Spleen (tissue), 11 donors: ENCODE data around the gene MYO1D. TPM values are rescaled to one million over a fixed set of nuclear protein-coding genes. Genes with fewer than 3 reads are reported as not detected.

Experiments used
- DNase-seq: peaks from one replicate; pipeline ENCODE4 v3.0.0-alpha.2; 2020
- H3K27ac ChIP-seq, 8 donors: fragments of 200-600 bp; sonication (generic) in 7 of 8; 1 replicate in 4 of 8; 2 replicates in 4 of 8; pipeline versions ENCODE4 v1.5.0 to v1.8.0; 2016 to 2021; ENCODE audit warnings: inconsistent platforms in 4 of 8, mild to moderate bottlenecking in 4 of 8, moderate library complexity in 1 of 8
- H3K27me3 ChIP-seq, 7 donors: fragments of 200-600 bp; sonication (generic) in 6 of 7; replicated peaks in 1 of 7; 1 replicate in 4 of 7; 2 replicates in 3 of 7; pipeline versions ENCODE4 v1.5.0 to v1.8.0; 2016 to 2021; ENCODE audit warnings: inconsistent platforms in 3 of 7, mild to moderate bottlenecking in 1 of 7
- H3K36me3 ChIP-seq, 6 donors: fragments of 200-600 bp; sonication (generic) in 5 of 6; 1 replicate in 4 of 6; 2 replicates in 2 of 6; pipeline versions ENCODE4 v1.5.0 to v1.8.0; 2016 to 2021; ENCODE audit warnings: inconsistent platforms in 2 of 6
- H3K4me1 ChIP-seq, 6 donors: fragments of 200-600 bp; sonication (generic) in 5 of 6; 1 replicate in 3 of 6; 2 replicates in 3 of 6; pipeline versions ENCODE4 v1.5.0 to v1.8.0; 2016 to 2021; ENCODE audit warnings: inconsistent platforms in 3 of 6
- H3K4me3 ChIP-seq, 8 donors: fragments of 200-600 bp; sonication (generic) in 7 of 8; 1 replicate in 4 of 8; 2 replicates in 4 of 8; pipeline versions ENCODE4 v1.5.0 to v1.8.0; 2016 to 2021; ENCODE audit warnings: inconsistent platforms in 4 of 8, mild to moderate bottlenecking in 4 of 8, moderate library complexity in 2 of 8
- H3K9me3 ChIP-seq, 8 donors: fragments of 200-600 bp; sonication (generic) in 7 of 8; 1 replicate in 4 of 8; 2 replicates in 4 of 8; pipeline versions ENCODE4 v1.5.0 to v1.8.0; 2016 to 2021; ENCODE audit warnings: inconsistent platforms in 4 of 8
- POLR2A ChIP-seq, 3 donors: fragments of 450-650 bp; IDR thresholded peaks; one replicate each; pipeline ENCODE4 v1.5.1; 2017; ENCODE audit warnings: antibody characterized with exemption in 3 of 3, mild to moderate bottlenecking in 1 of 3
- POLR2AphosphoS5 ChIP-seq, 3 donors: sonication (generic); formaldehyde crosslinking; IDR thresholded peaks; one replicate each; pipeline ENCODE4 v1.5.1; 2017; ENCODE audit warnings: antibody characterized with exemption in 3 of 3
- WGBS, 5 donors: extraction: QIAGEN DNeasy Blood & Tissue Kit in 3 of 5; methylation state at CpG; one replicate each; pipeline versions ENCODE4 v1.1.5 to v1.1.7; 2013 to 2018; 5-methylcytosine and 5-hydroxymethylcytosine counted together
- intact Hi-C: fragments of 100-400 bp; cut with DNase I; formaldehyde crosslinking; loops from one replicate; pipeline ENCODE4 v1.15.0; 2023; ENCODE audit warnings: low total_unique reads
- polyA plus RNA-seq, 3 donors: library from polyadenylated mRNA; stranded (reverse); fragments of 200-250 nt; gene quantifications; one replicate each; pipeline ENCODE4 v1.2.1, GENCODE V29; 2013
- total RNA-seq, 7 donors: library from RNA; depleted of rRNA in 3 of 7; stranded (reverse); fragments of >200 nt in 3 of 7; fragmentation: NEBNext Ultra II Directional in 4 of 7; extraction: Animal tissue kit (Norgen Biotek cat#: 25700) in 4 of 7; gene quantifications; one replicate each; pipeline versions ENCODE4 v1.1.0 to v1.2.1, GENCODE V29; 2016 to 2021
- TF ChIP-seq, protein P1 (sequence below), 11 experiments: fragments of 200-600 bp in 7 of 11; fragments of 450-650 bp in 4 of 11; sonication (generic) in 4 of 11; IDR thresholded peaks in 8 of 11; conservative IDR thresholded peaks in 3 of 11; 1 replicate in 7 of 11; 2 replicates in 4 of 11; pipeline versions ENCODE4 v1.4.0 to v1.8.0; 2016 to 2021; ENCODE audit warnings: antibody characterized with exemption in 11 of 11, inconsistent platforms in 4 of 11, mild to moderate bottlenecking in 1 of 11
- donor health status: healthy with polysubstance abuse.
- donor health status: DM: no; HTN: no; CAD: no; lungs with moderate emphysema.
- donor health status: DM: no; HTN: no; CAD: no.
- donor health status: Bipolar disorder and iron deficiency.
- donor health status: healthy.
- donor health status: DM: no; HTN: no; CAD: no.
- donor health status: DM: yes; HTN: yes; CAD: no.

Gene MYO1D
- total and polyA plus RNA-seq, 10 donors: 2.3 to 36.4 (median 23.4) TPM

DNA sequence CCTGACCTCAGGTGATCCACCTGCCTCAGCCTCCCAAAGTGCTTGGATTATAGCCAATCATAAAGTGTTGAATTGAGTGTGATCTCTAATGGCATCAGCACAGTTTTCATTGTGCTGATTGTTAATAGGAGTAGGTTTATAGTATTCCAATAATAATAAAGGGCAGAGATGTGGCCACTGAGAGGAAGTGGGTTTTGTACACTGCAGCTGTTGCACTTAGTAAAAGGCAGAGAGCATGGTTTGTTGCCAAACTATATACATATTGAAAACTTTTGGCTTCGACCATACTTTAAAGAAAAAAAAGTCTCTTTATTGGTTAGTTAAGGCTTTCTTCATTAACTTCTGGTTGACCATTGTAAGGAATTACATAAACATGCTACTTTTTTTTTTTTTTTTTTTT, 204.2 kb downstream of the MYO1D start:
- Histone ChIP-seq H3K4me1 (peaks cover 0 to 12% (median 2%) of the 10 kb centered on the region in 6 donors), H3K27ac (no peak overlapping the region), H3K9me3 (peaks cover 0 to 12% (median 9%) of the 10 kb centered on the region in 8 donors), H3K27me3 (no peaks in the 10 kb centered on the region), H3K4me3 (no peak overlapping the region), H3K36me3 (peaks cover 0 to 6% (median 0%) of the 10 kb centered on the region in 6 donors)
- DNase-seq: no peak
- WGBS, 5 donors: 11 to 40% (median 21%) methylated on average over 1 of the region's 1 CpG
- intact Hi-C loops: no loop called here
- TF ChIP-seq, protein P1, sequence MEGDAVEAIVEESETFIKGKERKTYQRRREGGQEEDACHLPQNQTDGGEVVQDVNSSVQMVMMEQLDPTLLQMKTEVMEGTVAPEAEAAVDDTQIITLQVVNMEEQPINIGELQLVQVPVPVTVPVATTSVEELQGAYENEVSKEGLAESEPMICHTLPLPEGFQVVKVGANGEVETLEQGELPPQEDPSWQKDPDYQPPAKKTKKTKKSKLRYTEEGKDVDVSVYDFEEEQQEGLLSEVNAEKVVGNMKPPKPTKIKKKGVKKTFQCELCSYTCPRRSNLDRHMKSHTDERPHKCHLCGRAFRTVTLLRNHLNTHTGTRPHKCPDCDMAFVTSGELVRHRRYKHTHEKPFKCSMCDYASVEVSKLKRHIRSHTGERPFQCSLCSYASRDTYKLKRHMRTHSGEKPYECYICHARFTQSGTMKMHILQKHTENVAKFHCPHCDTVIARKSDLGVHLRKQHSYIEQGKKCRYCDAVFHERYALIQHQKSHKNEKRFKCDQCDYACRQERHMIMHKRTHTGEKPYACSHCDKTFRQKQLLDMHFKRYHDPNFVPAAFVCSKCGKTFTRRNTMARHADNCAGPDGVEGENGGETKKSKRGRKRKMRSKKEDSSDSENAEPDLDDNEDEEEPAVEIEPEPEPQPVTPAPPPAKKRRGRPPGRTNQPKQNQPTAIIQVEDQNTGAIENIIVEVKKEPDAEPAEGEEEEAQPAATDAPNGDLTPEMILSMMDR (IDR thresholded peaks at IDR 0.05 in 8 of 11, conservative IDR thresholded peaks at IDR 0.05 in 3 of 11): no peak
- TF ChIP-seq POLR2A (IDR thresholded peaks at IDR 0.05): no peak
- no peak for TF ChIP-seq POLR2AphosphoS5 (IDR thresholded peaks at IDR 0.05)

DNA sequence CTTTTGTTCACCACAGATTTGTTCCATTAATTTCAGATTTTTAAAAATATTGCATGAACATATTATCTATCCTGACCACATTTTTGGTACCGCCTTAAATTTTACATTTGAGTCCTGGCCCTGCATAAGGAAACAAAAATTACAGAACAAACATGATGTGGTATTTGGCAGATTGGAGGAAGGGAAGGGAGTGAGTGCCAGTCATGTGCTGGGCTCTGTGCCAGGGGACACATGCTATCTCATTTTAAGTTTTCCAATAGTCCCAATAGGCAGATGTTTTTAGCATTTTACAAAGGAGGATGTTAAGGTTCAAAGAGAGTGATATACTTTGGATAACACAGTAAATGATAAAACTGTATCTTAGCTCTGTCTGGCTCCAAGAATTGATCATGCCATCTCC, 205.0 kb downstream of the MYO1D start:
- no peaks in the 10 kb centered on the region for H3K27me3 ChIP-seq
- TF ChIP-seq POLR2A (IDR thresholded peaks at IDR 0.05): no peak
- TF ChIP-seq, protein P1 (IDR thresholded peaks at IDR 0.05 in 8 of 11, conservative IDR thresholded peaks at IDR 0.05 in 3 of 11): no peak
- no peak for TF ChIP-seq POLR2AphosphoS5 (IDR thresholded peaks at IDR 0.05)
- H3K36me3 ChIP-seq: peaks cover 0 to 6% (median 0%) of the 10 kb centered on the region in 6 donors
- H3K4me1 ChIP-seq: peaks cover 0 to 12% (median 2%) of the 10 kb centered on the region in 6 donors
- H3K4me3 ChIP-seq: no peak overlapping the region
- 42 to 67% (median 55%) methylated on average over 1 of the region's 1 CpG for WGBS, 5 donors
- intact Hi-C loops: no loop called here
- no peak for DNase-seq
- H3K9me3 ChIP-seq: peaks cover 0 to 12% (median 9%) of the 10 kb centered on the region in 8 donors
- H3K27ac ChIP-seq: no peak overlapping the region

DNA sequence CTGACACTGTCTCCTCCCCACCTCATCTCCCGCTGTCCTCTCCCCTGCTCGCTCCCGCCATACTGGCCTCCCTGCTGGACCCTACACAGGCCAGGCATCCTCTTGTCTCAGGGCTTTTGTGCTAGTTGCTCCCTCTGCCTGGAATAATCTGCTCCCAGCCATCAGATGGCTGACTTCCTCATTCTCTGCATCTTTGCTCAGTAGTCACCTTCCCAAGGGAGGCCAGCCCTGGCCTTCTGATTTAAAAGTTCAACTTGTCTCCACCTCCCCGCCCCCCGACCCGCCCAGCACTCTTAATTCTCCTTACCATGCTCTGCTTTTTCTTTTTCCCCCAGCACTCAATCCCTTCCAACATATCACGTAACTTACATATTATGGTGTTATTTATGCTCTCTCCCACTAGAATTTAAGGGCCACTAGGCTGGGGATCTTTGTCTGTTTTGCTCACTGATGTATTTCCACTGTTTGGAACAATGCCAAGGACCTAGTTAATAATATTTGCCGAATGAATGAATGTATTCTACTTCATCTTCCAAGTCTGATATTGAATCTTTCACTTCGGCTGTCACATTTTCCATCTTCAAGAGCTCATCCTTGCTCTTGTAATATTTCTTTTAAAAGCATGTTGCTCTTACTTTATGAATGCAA, 211.9 kb downstream of the MYO1D start:
- H3K36me3 ChIP-seq: no peaks in the 10 kb centered on the region
- no peak for TF ChIP-seq POLR2A (IDR thresholded peaks at IDR 0.05)
- TF ChIP-seq, protein P1 (IDR thresholded peaks at IDR 0.05 in 8 of 11, conservative IDR thresholded peaks at IDR 0.05 in 3 of 11): no peak
- WGBS, 5 donors: 84 to 89% (median 85%) methylated on average over 7 to 9 of the region's 9 CpGs
- H3K27me3 ChIP-seq: no peaks in the 10 kb centered on the region
- H3K27ac ChIP-seq: no peak overlapping the region
- DNase-seq: no peak
- H3K4me3 ChIP-seq: no peak overlapping the region
- intact Hi-C loops: loop anchor here (10.0 kb wide), 1 partner anchor 90 kb away; no protein-coding TSS in a partner anchor
- H3K9me3 ChIP-seq: peaks cover 0 to under 1% (median 0%) of the 10 kb centered on the region in 8 donors
- no peaks in the 10 kb centered on the region for H3K4me1 ChIP-seq

DNA sequence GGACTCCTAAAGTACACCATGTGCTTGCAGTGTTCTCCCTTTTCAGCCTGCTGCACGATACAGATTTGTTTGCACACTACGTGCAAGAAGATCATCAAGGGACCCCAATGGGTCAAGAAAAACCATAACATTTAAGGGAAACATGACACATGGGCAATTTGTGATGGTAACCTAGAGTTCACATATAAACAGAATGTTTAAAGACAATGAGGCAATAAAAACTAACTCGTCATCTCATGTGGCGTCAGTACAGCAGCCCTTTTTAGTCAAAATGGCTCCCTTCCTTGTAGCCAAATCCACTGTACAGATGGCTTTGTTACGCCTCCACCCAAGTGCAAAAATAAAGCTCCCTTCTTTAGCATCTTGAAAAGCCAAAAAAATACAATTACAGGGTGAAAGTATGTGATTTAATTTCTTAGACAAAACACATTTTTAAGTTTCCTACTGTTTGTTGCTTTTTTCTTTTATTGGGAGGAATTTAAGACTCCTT, 216.4 kb downstream of the MYO1D start:
- no peak overlapping the region for H3K4me3 ChIP-seq
- DNase-seq: no peak
- H3K27me3 ChIP-seq: no peaks in the 10 kb centered on the region
- intact Hi-C loops: loop anchor here (10.0 kb wide), 1 partner anchor 94 kb away; no protein-coding TSS in a partner anchor
- no peaks in the 10 kb centered on the region for H3K4me1 ChIP-seq
- 87 to 96% (median 91%) methylated on average over 5 of the region's 5 CpGs for WGBS, 5 donors
- no peak for TF ChIP-seq POLR2AphosphoS5 (IDR thresholded peaks at IDR 0.05)
- TF ChIP-seq POLR2A (IDR thresholded peaks at IDR 0.05): no peak
- TF ChIP-seq, protein P1 (IDR thresholded peaks at IDR 0.05 in 8 of 11, conservative IDR thresholded peaks at IDR 0.05 in 3 of 11): no peak
- H3K27ac ChIP-seq: no peak overlapping the region
- H3K9me3 ChIP-seq: no peaks in the 10 kb centered on the region
- H3K36me3 ChIP-seq: peaks cover 0 to 21% (median 0%) of the 10 kb centered on the region in 6 donors
